Caco-2 (cell line): ENCODE data around the gene BRD4. TPM values are rescaled to one million over a fixed set of nuclear protein-coding genes. Genes with fewer than 3 reads are reported as not detected.

Source experiments
- BruUV-seq: library from RNA; stranded (reverse); fragments of 400-500 nt; replicated peaks from 2 replicates; lab custom pipeline; 2021; lab: Mats Ljungman, UMichigan
- CTCF ChIA-PET: fragments of 300-600 bp; sonication (Branson Sonifier 250); formaldehyde crosslinking; loops from one replicate; lab custom pipeline; 2022; ENCODE audit warnings: antibody characterized with exemption; lab: Charles Lee
- POLR2A ChIA-PET: fragments of 300-600 bp; sonication (Branson Sonifier 250); formaldehyde crosslinking; loops from one replicate; lab custom pipeline; 2022; ENCODE audit warnings: antibody characterized with exemption; lab: Charles Lee
- DNase-seq, 2 experiments: peaks; one replicate each; pipeline versions ENCODE4 v3.0.0 to v3.0.0-alpha.2; 2020 to 2022
- H3K27me3 ChIP-seq: replicated peaks from 2 replicates; pipeline ENCODE4 v1.6.0; 2011; ENCODE audit warnings: low read length; ENCODE audit not compliant: control insufficient read depth, insufficient read depth
- H3K36me3 ChIP-seq: 2 replicates; pipeline ENCODE4 v1.5.1; 2011; ENCODE audit warnings: low read length; ENCODE audit not compliant: control insufficient read depth, insufficient read depth
- H3K4me1 ChIP-seq: fragments of 250-450 bp; sonication (Bioruptor Pico); 2 replicates; pipeline ENCODE4 v1.5.1; 2020; ENCODE audit warnings: mild to moderate bottlenecking
- H3K4me3 ChIP-seq: 2 replicates; pipeline ENCODE4 v1.5.1; 2011; ENCODE audit warnings: low read depth, mild to moderate bottlenecking, control low read depth, low read length
- H3K9me3 ChIP-seq: fragments of 250-450 bp; sonication (Bioruptor Pico); 2 replicates; pipeline ENCODE4 v1.5.1; 2020; ENCODE audit warnings: mild to moderate bottlenecking, moderate library complexity
- H3K27ac Mint-ChIP-seq: one replicate; pipeline ENCODE4 v1.8.0; 2022; ENCODE audit warnings: mixed read lengths; ENCODE audit not compliant: unreplicated experiment
- H3K27me3 Mint-ChIP-seq: one replicate; pipeline ENCODE4 v1.8.0; 2022; ENCODE audit warnings: mixed read lengths; ENCODE audit not compliant: insufficient read depth, unreplicated experiment
- H3K36me3 Mint-ChIP-seq: one replicate; pipeline ENCODE4 v1.8.0; 2022; ENCODE audit warnings: mild to moderate bottlenecking, mixed read lengths; ENCODE audit not compliant: insufficient read depth, unreplicated experiment
- H3K4me1 Mint-ChIP-seq: one replicate; pipeline ENCODE4 v1.8.0; 2022; ENCODE audit warnings: low read depth, mixed read lengths; ENCODE audit not compliant: unreplicated experiment
- H3K4me3 Mint-ChIP-seq: one replicate; pipeline ENCODE4 v1.8.0; 2022; ENCODE audit warnings: mild to moderate bottlenecking, moderate library complexity, mixed read lengths; ENCODE audit not compliant: unreplicated experiment
- H3K9me3 Mint-ChIP-seq: one replicate; pipeline ENCODE4 v1.8.0; 2022; ENCODE audit warnings: mixed read lengths; ENCODE audit not compliant: unreplicated experiment
- CTCF ChIP-seq, 2 experiments: fragments of 200-600 bp in 1 of 2; IDR thresholded peaks; 1 replicate in 1 of 2; 2 replicates in 1 of 2; pipeline versions ENCODE4 v1.5.1 to v1.8.0; 2011 to 2022; ENCODE audit warnings: antibody characterized with exemption in 1 of 2, control low read depth in 1 of 2, inconsistent platforms in 1 of 2, low read depth in 1 of 2, low read length in 1 of 2, mild to moderate bottlenecking in 1 of 2, moderate library complexity in 1 of 2; ENCODE audit not compliant: insufficient read depth in 1 of 2, severe bottlenecking in 1 of 2, unreplicated experiment in 1 of 2
- intact Hi-C: fragments of 100-400 bp; cut with micrococcal nuclease; formaldehyde crosslinking; loops from one replicate; pipeline ENCODE4 v1.10.0; 2022; ENCODE audit not compliant: unreplicated experiment
- total RNA-seq: library from RNA; stranded (reverse); gene quantifications from 2 replicates; pipeline ENCODE4 v1.2.3, GENCODE V29; 2022

Gene BRD4
- total RNA-seq, 1 experiment from 2014 or later, result 170 TPM

GRCh38 chr19:15188851-15189250, 143.5 kb downstream of the BRD4 start:
- DNase-seq, result no peak
- Mint-ChIP-seq H3K4me1 (no peaks in the 10 kb centered on the region), H3K36me3 (peaks cover 52% of the 10 kb centered on the region), H3K4me3 (no peak overlapping the region), H3K9me3 (no peaks in the 10 kb centered on the region), H3K27me3 (no peaks in the 10 kb centered on the region), H3K27ac (no peak overlapping the region)
- ChIA-PET POLR2A (no interaction called here), CTCF (no interaction called here)
- Histone ChIP-seq H3K9me3 (no peaks in the 10 kb centered on the region), H3K27me3 (no peaks in the 10 kb centered on the region), H3K4me1 (no peaks in the 10 kb centered on the region), H3K4me3 (no peak overlapping the region), H3K36me3 (no peaks in the 10 kb centered on the region; the same call in 1 of the 2 replicates)
- intact Hi-C loops, result no loop called here
- no TSS peak for BruUV-seq
- TF ChIP-seq CTCF (IDR thresholded peaks at IDR 0.05; ENCODE audit: insufficient read depth in 1 of 2, low read depth in 1 of 2, low read length in 1 of 2, severe bottlenecking in 1 of 2, unreplicated experiment in 1 of 2), result no peak

- Mint-ChIP-seq H3K27me3 (no peaks in the 10 kb centered on the region), H3K4me3 (no peak overlapping the region), H3K9me3 (no peaks in the 10 kb centered on the region), H3K4me1 (no peaks in the 10 kb centered on the region), H3K36me3 (peaks cover 60% of the 10 kb centered on the region), H3K27ac (no peak overlapping the region)
- H3K4me1 ChIP-seq, result no peaks in the 10 kb centered on the region
- H3K4me3 ChIP-seq, result no peak overlapping the region
- TF ChIP-seq CTCF (IDR thresholded peaks at IDR 0.05; ENCODE audit: insufficient read depth in 1 of 2, low read depth in 1 of 2, low read length in 1 of 2, severe bottlenecking in 1 of 2, unreplicated experiment in 1 of 2), result no peak
- ChIA-PET POLR2A (interaction anchor here (1.0 kb wide), 2 partner anchors 8 to 110 kb away, joined by 3 to 5 read pairs; no protein-coding TSS in a partner anchor), CTCF (interaction anchor here (0.7 to 1.2 kb wide), 2 partner anchors 9 to 86 kb away, joined by 3 read pairs; no protein-coding TSS in a partner anchor)
- no TSS peak for BruUV-seq
- intact Hi-C loops, result no loop called here
- H3K36me3 ChIP-seq, result no peaks in the 10 kb centered on the region; the same call in 1 of the 2 replicates
- H3K9me3 ChIP-seq, result no peaks in the 10 kb centered on the region
- H3K27me3 ChIP-seq, result no peaks in the 10 kb centered on the region
- DNase-seq, result peak in 1 of 2 experiments; percentile 32
Observed at GRCh38 chr19:15187026-15188007, 145.0 kb downstream of the BRD4 start.

Other genes starting within 250 kb of the BRD4 start
- gene SYDE1, start 225.1 kb downstream of the BRD4 start, total RNA-seq, result 4.0 and 4.4 TPM in 2 replicates
- 53.5 and 60.6 TPM in 2 replicates for gene NOTCH3, start 131.5 kb downstream of the BRD4 start, total RNA-seq
- gene EPHX3, start 100.1 kb downstream of the BRD4 start, total RNA-seq, result 0.97 and 1.2 TPM in 2 replicates
- gene AKAP8, start 47.2 kb upstream of the BRD4 start, total RNA-seq, result 53.5 and 53.7 TPM in 2 replicates
- gene AKAP8L, start 86.4 kb upstream of the BRD4 start, total RNA-seq, result 112 and 127 TPM in 2 replicates
- 37.5 and 38.6 TPM in 2 replicates for gene WIZ, start 117.4 kb upstream of the BRD4 start, total RNA-seq
- gene RASAL3, start 132.0 kb upstream of the BRD4 start, total RNA-seq, result not detected in 2 replicates
- gene PGLYRP2, start 147.0 kb upstream of the BRD4 start, total RNA-seq, result not detected in 2 replicates
- gene CYP4F22, start 176.0 kb upstream of the BRD4 start, total RNA-seq, result not detected in 2 replicates